Endometrial microvascular endothelial cells (primary cell): ENCODE measurements around the gene TBC1D3C. TPM values are rescaled to one million over a fixed set of nuclear protein-coding genes. Genes with fewer than 3 reads are reported as not detected.
"Not testable (repeated sequence)": the region's sequence is repeated elsewhere in the genome, so short reads cannot be mapped to it uniquely, and the experiment has no call there.

Experiments used
- in situ Hi-C: cut with HindIII; loops from 2 replicates; pipeline ENCODE4 v1.10.0; 2017; ENCODE audit warnings: low sequenced_read_pairs, low pct_unique_long_range_greater_than_20kb; ENCODE audit errors: inconsistent ontology term
- total RNA-seq: library from RNA; depleted of rRNA; stranded (reverse); fragments of >200 nt; gene quantifications from one replicate; pipeline ENCODE4 v1.2.3, GENCODE V29; 2015; ENCODE audit errors: inconsistent ontology term

Gene TBC1D3C
- not detected for total RNA-seq

GRCh38 chr17:38068534-38068933 is at the start of gene TBC1D3C:
TBC1D3C (minus strand) TSS chr17:38068634; CDS start chr17:38067066, 1,568 bp downstream.
- in situ Hi-C loops: not testable (repeated sequence)

- in situ Hi-C loops: not testable (repeated sequence)
Measured at GRCh38 chr17:38099262-38099661, 30.8 kb upstream of the TBC1D3C start.

- in situ Hi-C loops: not testable (repeated sequence)
Measured at GRCh38 chr17:38094059-38094694, 25.7 kb upstream of the TBC1D3C start.

DNA sequence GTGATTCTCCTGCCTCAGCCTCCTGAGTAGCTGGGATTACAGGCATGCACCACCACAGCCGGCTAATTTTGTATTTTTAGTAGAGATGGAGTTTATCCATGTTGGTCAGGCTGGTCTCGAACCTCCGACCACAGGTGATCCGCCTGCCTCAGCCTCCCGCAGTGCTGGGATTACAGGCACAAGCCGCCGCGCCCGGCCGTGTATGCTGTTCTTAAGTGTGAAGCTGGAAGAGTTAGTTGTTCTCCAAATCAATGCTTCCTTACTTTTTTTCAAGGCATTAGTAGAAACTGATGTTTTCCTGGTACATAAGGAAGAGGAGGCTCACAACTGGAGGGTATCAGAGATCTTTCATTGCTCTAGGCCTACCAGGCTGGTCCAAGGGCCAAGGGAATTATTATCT is 19.7 kb upstream of the TBC1D3C start:
- in situ Hi-C loops: not testable (repeated sequence)

- in situ Hi-C loops: not testable (repeated sequence)
Measured at GRCh38 chr17:38087344-38087743, 18.9 kb upstream of the TBC1D3C start.

Other genes with a start within 250 kb of the TBC1D3C start
- not detected for gene TBC1D3K, start 144.2 kb downstream of the TBC1D3C start, total RNA-seq
- 6.0 TPM for gene TBC1D3L, start 79.6 kb downstream of the TBC1D3C start, total RNA-seq
- not detected for gene TBC1D3D, start 64.7 kb downstream of the TBC1D3C start, total RNA-seq
- gene TBC1D3E, start 59.3 kb upstream of the TBC1D3C start, total RNA-seq: not detected
- gene TBC1D3, start 123.9 kb upstream of the TBC1D3C start, total RNA-seq: not detected
- gene MRPL45, start 228.5 kb upstream of the TBC1D3C start, total RNA-seq: 35.7 TPM